IPS-NIHi11 (cell line): Measurements from ENCODE around the gene IFI27.
"Not testable (repeated sequence)": the region's sequence is repeated elsewhere in the genome, so short reads cannot be mapped to it uniquely, and the experiment has no call there.

Experiments
- DNase-seq: peaks from one replicate; pipeline ENCODE4 v3.0.0; 2012; ENCODE audit warnings: mixed read lengths, low spot score

The IFI27 gene

GRCh38 chr14:94153750-94154342 is 43.3 kb downstream of the IFI27 start:
- DNase-seq = no peak

GRCh38 chr14:94156143-94156542 is 45.6 kb downstream of the IFI27 start:
- DNase-seq = not testable (repeated sequence)

GRCh38 chr14:94157197-94157596 is 46.7 kb downstream of the IFI27 start:
- no peak for DNase-seq

- no peak for DNase-seq
Measured at GRCh38 chr14:94158239-94158883, 47.8 kb downstream of the IFI27 start.

- DNase-seq = no peak
Measured at GRCh38 chr14:94161058-94161457, 50.5 kb downstream of the IFI27 start.

- no peak for DNase-seq
Measured at GRCh38 chr14:94161981-94162380, 51.4 kb downstream of the IFI27 start.

GRCh38 chr14:94162466-94162865 is 51.9 kb downstream of the IFI27 start:
- DNase-seq = no peak

GRCh38 chr14:94163796-94164195 is 53.3 kb downstream of the IFI27 start:
- DNase-seq = peak; percentile 14

GRCh38 chr14:94164685-94165431 is 54.3 kb downstream of the IFI27 start:
- DNase-seq = peak; percentile 33

- no peak for DNase-seq
Measured at GRCh38 chr14:94165744-94166143, 55.2 kb downstream of the IFI27 start.
